ENCODE results near the gene FAM120B. TPM values are rescaled to one million over a fixed set of nuclear protein-coding genes. Genes with fewer than 3 reads are reported as not detected.

FAM120B gene
- total and polyA plus RNA-seq, 2 experiments from 2014 or later = 7.2 to 16.7 TPM

DNA sequence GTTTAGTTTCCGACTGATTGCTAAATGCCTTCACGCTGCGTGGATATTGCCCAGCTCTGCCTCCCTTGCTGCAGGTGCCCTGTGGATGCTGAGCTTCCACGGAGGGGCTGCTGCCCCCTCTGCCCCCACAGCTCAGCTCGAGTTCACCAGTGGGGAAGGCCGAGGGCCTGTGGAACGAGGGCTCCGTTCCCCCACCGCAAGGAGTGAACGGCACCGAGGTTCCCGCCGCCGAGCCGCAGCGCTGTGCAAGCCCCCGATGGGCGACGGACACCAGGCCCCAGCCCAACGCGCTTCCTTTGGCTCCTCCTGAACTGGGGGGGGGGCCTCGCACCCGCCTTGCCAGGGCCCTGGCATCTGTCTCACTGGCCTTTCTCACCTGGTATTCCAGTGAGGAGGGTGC lies 33.4 kb upstream of the FAM120B start:
- Mint-ChIP-seq H3K4me3 (no peak overlapping the region), H3K4me1 (peaks cover 17% of the 10 kb centered on the region), H3K27ac (no peak overlapping the region), H3K27me3 (ENCODE audit: insufficient read depth, low read depth, poor library complexity) (peaks cover 13% of the 10 kb centered on the region), H3K36me3 (ENCODE audit: low read depth) (no peaks in the 10 kb centered on the region), H3K9me3 (no peaks in the 10 kb centered on the region)
- TF ChIP-seq NANOG (IDR thresholded peaks at IDR 0.05; ENCODE audit: borderline replicate concordance) = no peak
- TF ChIP-seq, protein P1, sequence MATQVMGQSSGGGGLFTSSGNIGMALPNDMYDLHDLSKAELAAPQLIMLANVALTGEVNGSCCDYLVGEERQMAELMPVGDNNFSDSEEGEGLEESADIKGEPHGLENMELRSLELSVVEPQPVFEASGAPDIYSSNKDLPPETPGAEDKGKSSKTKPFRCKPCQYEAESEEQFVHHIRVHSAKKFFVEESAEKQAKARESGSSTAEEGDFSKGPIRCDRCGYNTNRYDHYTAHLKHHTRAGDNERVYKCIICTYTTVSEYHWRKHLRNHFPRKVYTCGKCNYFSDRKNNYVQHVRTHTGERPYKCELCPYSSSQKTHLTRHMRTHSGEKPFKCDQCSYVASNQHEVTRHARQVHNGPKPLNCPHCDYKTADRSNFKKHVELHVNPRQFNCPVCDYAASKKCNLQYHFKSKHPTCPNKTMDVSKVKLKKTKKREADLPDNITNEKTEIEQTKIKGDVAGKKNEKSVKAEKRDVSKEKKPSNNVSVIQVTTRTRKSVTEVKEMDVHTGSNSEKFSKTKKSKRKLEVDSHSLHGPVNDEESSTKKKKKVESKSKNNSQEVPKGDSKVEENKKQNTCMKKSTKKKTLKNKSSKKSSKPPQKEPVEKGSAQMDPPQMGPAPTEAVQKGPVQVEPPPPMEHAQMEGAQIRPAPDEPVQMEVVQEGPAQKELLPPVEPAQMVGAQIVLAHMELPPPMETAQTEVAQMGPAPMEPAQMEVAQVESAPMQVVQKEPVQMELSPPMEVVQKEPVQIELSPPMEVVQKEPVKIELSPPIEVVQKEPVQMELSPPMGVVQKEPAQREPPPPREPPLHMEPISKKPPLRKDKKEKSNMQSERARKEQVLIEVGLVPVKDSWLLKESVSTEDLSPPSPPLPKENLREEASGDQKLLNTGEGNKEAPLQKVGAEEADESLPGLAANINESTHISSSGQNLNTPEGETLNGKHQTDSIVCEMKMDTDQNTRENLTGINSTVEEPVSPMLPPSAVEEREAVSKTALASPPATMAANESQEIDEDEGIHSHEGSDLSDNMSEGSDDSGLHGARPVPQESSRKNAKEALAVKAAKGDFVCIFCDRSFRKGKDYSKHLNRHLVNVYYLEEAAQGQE (IDR thresholded peaks at IDR 0.05; ENCODE audit: unreplicated experiment) = no peak
- TF ChIP-seq, protein P2, sequence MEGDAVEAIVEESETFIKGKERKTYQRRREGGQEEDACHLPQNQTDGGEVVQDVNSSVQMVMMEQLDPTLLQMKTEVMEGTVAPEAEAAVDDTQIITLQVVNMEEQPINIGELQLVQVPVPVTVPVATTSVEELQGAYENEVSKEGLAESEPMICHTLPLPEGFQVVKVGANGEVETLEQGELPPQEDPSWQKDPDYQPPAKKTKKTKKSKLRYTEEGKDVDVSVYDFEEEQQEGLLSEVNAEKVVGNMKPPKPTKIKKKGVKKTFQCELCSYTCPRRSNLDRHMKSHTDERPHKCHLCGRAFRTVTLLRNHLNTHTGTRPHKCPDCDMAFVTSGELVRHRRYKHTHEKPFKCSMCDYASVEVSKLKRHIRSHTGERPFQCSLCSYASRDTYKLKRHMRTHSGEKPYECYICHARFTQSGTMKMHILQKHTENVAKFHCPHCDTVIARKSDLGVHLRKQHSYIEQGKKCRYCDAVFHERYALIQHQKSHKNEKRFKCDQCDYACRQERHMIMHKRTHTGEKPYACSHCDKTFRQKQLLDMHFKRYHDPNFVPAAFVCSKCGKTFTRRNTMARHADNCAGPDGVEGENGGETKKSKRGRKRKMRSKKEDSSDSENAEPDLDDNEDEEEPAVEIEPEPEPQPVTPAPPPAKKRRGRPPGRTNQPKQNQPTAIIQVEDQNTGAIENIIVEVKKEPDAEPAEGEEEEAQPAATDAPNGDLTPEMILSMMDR (conservative IDR thresholded peaks at IDR 0.05; ENCODE audit: low read depth in 2 of 2) = no peak
- TF ChIP-seq, protein P3, sequence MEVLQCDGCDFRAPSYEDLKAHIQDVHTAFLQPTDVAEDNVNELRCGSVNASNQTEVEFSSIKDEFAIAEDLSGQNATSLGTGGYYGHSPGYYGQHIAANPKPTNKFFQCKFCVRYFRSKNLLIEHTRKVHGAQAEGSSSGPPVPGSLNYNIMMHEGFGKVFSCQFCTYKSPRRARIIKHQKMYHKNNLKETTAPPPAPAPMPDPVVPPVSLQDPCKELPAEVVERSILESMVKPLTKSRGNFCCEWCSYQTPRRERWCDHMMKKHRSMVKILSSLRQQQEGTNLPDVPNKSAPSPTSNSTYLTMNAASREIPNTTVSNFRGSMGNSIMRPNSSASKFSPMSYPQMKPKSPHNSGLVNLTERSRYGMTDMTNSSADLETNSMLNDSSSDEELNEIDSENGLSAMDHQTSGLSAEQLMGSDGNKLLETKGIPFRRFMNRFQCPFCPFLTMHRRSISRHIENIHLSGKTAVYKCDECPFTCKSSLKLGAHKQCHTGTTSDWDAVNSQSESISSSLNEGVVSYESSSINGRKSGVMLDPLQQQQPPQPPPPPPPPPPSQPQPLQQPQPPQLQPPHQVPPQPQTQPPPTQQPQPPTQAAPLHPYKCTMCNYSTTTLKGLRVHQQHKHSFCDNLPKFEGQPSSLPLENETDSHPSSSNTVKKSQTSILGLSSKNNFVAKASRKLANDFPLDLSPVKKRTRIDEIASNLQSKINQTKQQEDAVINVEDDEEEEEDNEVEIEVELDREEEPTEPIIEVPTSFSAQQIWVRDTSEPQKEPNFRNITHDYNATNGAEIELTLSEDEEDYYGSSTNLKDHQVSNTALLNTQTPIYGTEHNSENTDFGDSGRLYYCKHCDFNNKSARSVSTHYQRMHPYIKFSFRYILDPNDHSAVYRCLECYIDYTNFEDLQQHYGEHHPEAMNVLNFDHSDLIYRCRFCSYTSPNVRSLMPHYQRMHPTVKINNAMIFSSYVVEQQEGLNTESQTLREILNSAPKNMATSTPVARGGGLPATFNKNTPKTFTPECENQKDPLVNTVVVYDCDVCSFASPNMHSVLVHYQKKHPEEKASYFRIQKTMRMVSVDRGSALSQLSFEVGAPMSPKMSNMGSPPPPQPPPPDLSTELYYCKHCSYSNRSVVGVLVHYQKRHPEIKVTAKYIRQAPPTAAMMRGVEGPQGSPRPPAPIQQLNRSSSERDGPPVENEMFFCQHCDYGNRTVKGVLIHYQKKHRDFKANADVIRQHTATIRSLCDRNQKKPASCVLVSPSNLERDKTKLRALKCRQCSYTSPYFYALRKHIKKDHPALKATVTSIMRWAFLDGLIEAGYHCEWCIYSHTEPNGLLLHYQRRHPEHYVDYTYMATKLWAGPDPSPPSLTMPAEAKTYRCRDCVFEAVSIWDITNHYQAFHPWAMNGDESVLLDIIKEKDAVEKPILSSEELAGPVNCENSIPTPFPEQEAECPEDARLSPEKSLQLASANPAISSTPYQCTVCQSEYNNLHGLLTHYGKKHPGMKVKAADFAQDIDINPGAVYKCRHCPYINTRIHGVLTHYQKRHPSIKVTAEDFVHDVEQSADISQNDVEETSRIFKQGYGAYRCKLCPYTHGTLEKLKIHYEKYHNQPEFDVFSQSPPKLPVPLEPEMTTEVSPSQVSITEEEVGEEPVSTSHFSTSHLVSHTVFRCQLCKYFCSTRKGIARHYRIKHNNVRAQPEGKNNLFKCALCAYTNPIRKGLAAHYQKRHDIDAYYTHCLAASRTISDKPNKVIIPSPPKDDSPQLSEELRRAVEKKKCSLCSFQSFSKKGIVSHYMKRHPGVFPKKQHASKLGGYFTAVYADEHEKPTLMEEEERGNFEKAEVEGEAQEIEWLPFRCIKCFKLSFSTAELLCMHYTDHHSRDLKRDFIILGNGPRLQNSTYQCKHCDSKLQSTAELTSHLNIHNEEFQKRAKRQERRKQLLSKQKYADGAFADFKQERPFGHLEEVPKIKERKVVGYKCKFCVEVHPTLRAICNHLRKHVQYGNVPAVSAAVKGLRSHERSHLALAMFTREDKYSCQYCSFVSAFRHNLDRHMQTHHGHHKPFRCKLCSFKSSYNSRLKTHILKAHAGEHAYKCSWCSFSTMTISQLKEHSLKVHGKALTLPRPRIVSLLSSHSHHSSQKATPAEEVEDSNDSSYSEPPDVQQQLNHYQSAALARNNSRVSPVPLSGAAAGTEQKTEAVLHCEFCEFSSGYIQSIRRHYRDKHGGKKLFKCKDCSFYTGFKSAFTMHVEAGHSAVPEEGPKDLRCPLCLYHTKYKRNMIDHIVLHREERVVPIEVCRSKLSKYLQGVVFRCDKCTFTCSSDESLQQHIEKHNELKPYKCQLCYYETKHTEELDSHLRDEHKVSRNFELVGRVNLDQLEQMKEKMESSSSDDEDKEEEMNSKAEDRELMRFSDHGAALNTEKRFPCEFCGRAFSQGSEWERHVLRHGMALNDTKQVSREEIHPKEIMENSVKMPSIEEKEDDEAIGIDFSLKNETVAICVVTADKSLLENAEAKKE (CRISPR knock-in tag; IDR thresholded peaks at IDR 0.05) = no peak
- TF ChIP-seq, protein P4, sequence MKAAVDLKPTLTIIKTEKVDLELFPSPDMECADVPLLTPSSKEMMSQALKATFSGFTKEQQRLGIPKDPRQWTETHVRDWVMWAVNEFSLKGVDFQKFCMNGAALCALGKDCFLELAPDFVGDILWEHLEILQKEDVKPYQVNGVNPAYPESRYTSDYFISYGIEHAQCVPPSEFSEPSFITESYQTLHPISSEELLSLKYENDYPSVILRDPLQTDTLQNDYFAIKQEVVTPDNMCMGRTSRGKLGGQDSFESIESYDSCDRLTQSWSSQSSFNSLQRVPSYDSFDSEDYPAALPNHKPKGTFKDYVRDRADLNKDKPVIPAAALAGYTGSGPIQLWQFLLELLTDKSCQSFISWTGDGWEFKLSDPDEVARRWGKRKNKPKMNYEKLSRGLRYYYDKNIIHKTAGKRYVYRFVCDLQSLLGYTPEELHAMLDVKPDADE (IDR thresholded peaks at IDR 0.05) = no peak
- no peaks in the 10 kb centered on the region for H3K36me3 ChIP-seq (ENCODE audit: insufficient read depth)
- H4K20me1 ChIP-seq (replicated peaks; ENCODE audit: insufficient read depth) = no peaks in the 10 kb centered on the region
- H3F3A ChIP-seq (replicated peaks; ENCODE audit: low read depth) = no peaks in the 10 kb centered on the region
- ATAC-seq (no peak), DNase-seq (ENCODE audit: low spot score) (no peak)
- H3K4me3 ChIP-seq = no peak overlapping the region
- no peak overlapping the region for H3K27ac ChIP-seq (ENCODE audit: low read depth)
- no peaks in the 10 kb centered on the region for H3K9me2 ChIP-seq (ENCODE audit: insufficient read depth)
- H3K4me1 ChIP-seq (ENCODE audit: insufficient read depth) = no peaks in the 10 kb centered on the region
- no peaks in the 10 kb centered on the region for H3K27me3 ChIP-seq (ENCODE audit: insufficient read depth)
- no peak overlapping the region for H2AFZ ChIP-seq
- H3K4me2 ChIP-seq = no peak overlapping the region
- H3K79me2 ChIP-seq (replicated peaks; ENCODE audit: insufficient read depth) = no peaks in the 10 kb centered on the region

All from GM23338 (cell line).